Head of caudate nucleus (tissue), 42 donors: ENCODE results near the gene SSTR5.

ENCODE experiments used
- DNase-seq, 42 donors: peaks; one replicate each; pipeline versions ENCODE4 v3.0.0 to v3.0.0-alpha.2; 2020 to 2021; ENCODE audit warnings: mixed read lengths in 7 of 42
- intact Hi-C: fragments of 100-400 bp; cut with DNase I; formaldehyde crosslinking; loops from one replicate; pipeline ENCODE4 v1.15.0; 2022

SSTR5 gene

GRCh38 chr16:1095450-1096168, 23.1 kb downstream of the SSTR5 start:
- no peak for DNase-seq
- intact Hi-C loops, result no loop called here

GRCh38 chr16:1096169-1097082, 23.9 kb downstream of the SSTR5 start, which contains the start of gene C1QTNF8:
TSS of gene C1QTNF8 (minus strand) at chr16:1096244. CDS start at chr16:1094922, 1,322 bp downstream.
- peak in 14 of 42 donors; percentile 16 to 62 (median 30) for DNase-seq
- intact Hi-C loops, result no loop called here

- intact Hi-C loops, result no loop called here
- no peak for DNase-seq
Measured at GRCh38 chr16:1097156-1097555, 24.6 kb downstream of the SSTR5 start.

GRCh38 chr16:1097800-1098199, 25.3 kb downstream of the SSTR5 start:
- peak in 16 of 42 donors; percentile 17 to 71 (median 48) for DNase-seq
- intact Hi-C loops, result no loop called here

GRCh38 chr16:1098266-1098991, 25.9 kb downstream of the SSTR5 start:
- peak in 2 of 42 donors; percentile 43 to 51 for DNase-seq
- intact Hi-C loops, result no loop called here

- intact Hi-C loops, result no loop called here
- no peak for DNase-seq
Measured at GRCh38 chr16:1099189-1100083, 26.9 kb downstream of the SSTR5 start.

GRCh38 chr16:1100084-1100800, 27.7 kb downstream of the SSTR5 start:
- intact Hi-C loops, result no loop called here

GRCh38 chr16:1101133-1101532, 28.6 kb downstream of the SSTR5 start:
- DNase-seq, result no peak
- intact Hi-C loops, result no loop called here

More at GRCh38 chr16:1100084-1100800, 27.7 kb downstream of the SSTR5 start:
- DNase-seq, result no peak

GRCh38 chr16:1101573-1102332, 29.2 kb downstream of the SSTR5 start:
- DNase-seq, result no peak
- intact Hi-C loops, result no loop called here

GRCh38 chr16:1102333-1102700, 29.8 kb downstream of the SSTR5 start:
- intact Hi-C loops, result no loop called here
- no peak for DNase-seq

- peak in 40 of 42 donors; percentile 27 to 88 (median 68) for DNase-seq
- intact Hi-C loops, result no loop called here
Measured at GRCh38 chr16:1102921-1103635, 30.5 kb downstream of the SSTR5 start.

GRCh38 chr16:1103636-1103980, 31.1 kb downstream of the SSTR5 start:
- no peak for DNase-seq
- intact Hi-C loops, result no loop called here

- peak; percentile 46 to 92 (median 80) for DNase-seq
- intact Hi-C loops, result no loop called here
Measured at GRCh38 chr16:1105888-1106620, 33.5 kb downstream of the SSTR5 start.

- intact Hi-C loops, result no loop called here
- DNase-seq, result no peak
Measured at GRCh38 chr16:1106659-1107058, 34.1 kb downstream of the SSTR5 start.

- DNase-seq, result no peak
- intact Hi-C loops, result no loop called here
Measured at GRCh38 chr16:1107141-1107540, 34.6 kb downstream of the SSTR5 start.

- intact Hi-C loops, result no loop called here
- no peak for DNase-seq
Measured at GRCh38 chr16:1107731-1108130, 35.2 kb downstream of the SSTR5 start.
